ENCODE results near the gene PLCH2.

DNA sequence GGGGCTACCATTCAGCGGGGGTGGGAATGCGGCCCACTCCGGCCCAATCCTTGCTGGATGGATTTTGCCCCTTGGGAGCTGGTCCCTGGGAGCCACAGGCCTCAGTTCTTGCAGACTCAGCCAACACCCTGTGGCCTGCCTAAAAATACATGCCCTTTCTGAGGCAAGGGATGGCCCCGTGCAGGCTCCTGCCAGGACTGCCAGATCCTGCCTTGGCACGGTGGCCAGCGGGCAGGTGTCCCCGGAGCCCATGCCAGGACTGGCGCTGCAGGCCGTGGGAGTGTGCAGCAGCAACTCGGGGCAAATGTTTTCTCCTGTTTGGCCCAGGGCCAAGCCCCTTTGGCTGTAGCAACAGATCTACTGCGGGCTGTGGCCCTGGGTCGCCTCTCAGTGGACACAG is 51.9 kb downstream of the PLCH2 start:
- no peak for TF ChIP-seq EZH2 (IDR thresholded peaks at IDR 0.05; ENCODE audit: borderline replicate concordance, low read depth, low read length, severe bottlenecking)
- TF ChIP-seq, protein P1, sequence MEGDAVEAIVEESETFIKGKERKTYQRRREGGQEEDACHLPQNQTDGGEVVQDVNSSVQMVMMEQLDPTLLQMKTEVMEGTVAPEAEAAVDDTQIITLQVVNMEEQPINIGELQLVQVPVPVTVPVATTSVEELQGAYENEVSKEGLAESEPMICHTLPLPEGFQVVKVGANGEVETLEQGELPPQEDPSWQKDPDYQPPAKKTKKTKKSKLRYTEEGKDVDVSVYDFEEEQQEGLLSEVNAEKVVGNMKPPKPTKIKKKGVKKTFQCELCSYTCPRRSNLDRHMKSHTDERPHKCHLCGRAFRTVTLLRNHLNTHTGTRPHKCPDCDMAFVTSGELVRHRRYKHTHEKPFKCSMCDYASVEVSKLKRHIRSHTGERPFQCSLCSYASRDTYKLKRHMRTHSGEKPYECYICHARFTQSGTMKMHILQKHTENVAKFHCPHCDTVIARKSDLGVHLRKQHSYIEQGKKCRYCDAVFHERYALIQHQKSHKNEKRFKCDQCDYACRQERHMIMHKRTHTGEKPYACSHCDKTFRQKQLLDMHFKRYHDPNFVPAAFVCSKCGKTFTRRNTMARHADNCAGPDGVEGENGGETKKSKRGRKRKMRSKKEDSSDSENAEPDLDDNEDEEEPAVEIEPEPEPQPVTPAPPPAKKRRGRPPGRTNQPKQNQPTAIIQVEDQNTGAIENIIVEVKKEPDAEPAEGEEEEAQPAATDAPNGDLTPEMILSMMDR (IDR thresholded peaks at IDR 0.05; ENCODE audit: borderline replicate concordance, extremely low read depth, low read length, poor library complexity, severe bottlenecking), result no peak

Data from DND-41 (cell line).